NCI-H345 treated with DMSO at 0.1 percent for 48 hours (cell line): ENCODE measurements around the gene HOXB6.

Experiments used
- DNase-seq: peaks from one replicate; lab custom pipeline; 2025; ENCODE audit not compliant: unreplicated experiment; lab: John Stamatoyannopoulos, UW

Gene HOXB6

DNA sequence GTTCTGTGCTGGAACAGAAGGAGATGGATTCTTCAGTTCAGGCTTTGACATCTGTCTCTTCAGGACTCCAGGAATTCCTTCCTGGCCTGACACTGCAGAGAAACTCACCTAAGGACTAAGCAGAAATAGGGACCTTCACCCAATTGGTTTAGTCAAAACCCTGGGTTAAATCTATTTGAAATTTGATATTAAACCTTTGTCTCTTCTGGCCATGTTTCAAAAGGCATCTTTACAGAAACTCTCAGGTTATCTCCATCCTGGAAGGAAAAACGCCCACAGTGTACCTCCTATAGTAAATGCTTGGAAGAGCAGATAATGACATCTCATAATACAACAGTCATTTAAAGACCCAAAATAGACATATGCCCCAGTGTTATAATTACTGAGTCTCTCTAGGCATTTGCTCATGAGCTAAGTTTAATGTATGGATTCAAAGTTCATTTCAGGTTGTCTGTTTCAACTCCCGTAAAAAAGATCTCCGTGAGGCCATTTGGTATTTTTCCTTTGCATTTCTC, 21.0 kb downstream of the HOXB6 start:
- peak; percentile 38 for DNase-seq

DNA sequence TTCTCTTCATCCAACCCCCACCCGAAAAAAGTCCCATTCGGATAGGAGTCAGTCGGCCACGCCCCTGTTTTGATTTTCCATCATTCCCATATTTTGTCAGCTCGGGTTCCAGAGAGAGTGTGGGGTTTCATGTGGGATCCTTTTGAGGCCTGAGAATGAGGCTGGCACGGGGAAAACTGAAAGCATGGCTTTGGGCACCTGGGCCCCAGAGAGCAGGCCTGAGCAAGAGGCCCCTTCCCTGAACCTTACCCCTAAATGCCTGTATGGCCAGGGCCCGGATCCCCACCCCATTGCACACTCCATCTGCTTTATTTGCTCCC, 22.1 kb downstream of the HOXB6 start:
- DNase-seq, result no peak

DNA sequence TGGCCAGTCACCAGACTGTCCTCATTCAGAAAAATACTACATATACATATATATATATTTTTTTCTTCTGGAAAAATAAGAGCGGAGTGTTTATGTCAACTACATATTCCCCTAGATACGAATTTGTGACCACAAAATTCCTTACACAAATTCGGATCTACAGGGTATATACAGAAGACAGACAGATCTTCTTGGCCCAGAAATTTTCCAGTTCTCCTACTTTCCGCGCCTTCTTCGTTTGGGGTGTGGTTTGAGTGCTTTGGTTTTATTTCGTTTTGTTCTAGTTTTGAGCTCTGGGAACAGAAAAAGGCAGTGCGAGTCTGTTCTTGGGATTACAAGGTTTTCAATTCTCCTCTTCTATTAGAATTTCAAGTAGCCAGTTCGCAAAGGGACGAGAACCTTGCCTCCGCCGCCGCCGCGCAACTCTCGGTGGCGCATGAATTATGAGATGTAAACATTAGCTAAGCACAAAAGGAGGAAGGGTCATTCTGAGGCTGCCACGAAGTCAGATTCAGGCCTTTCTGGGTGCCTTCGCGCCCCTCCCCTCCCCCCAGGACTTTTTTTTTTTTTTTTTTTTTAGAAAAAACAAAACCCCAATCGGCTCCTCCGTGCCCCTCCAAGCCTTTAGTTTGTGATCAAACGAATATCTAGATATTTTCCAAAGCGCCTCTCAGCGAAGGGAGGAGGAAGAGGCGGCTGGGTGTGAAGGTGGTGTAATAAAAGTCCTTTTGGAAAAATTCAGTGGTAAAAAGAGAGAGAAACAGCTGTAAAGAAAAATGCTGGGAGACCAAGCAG, 24.8 kb downstream of the HOXB6 start:
- no peak for DNase-seq

DNA sequence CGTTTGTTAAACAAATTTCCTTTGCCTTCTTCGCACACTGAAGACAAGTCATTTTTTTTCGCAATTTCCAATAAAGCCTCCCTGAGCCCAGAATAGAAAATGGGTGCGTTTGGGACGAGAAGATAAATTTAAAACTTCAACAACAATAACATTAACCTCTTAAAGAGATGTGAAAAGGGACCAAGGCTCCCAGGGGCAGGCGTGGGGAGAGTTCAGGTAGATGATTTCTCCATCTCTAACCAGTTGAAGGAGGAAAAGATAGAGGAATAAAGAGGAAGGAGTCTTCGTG, 25.4 kb downstream of the HOXB6 start:
- DNase-seq, result no peak

- no peak for DNase-seq
Observed at GRCh38 chr17:48578616-48579470, 25.9 kb downstream of the HOXB6 start.

DNA sequence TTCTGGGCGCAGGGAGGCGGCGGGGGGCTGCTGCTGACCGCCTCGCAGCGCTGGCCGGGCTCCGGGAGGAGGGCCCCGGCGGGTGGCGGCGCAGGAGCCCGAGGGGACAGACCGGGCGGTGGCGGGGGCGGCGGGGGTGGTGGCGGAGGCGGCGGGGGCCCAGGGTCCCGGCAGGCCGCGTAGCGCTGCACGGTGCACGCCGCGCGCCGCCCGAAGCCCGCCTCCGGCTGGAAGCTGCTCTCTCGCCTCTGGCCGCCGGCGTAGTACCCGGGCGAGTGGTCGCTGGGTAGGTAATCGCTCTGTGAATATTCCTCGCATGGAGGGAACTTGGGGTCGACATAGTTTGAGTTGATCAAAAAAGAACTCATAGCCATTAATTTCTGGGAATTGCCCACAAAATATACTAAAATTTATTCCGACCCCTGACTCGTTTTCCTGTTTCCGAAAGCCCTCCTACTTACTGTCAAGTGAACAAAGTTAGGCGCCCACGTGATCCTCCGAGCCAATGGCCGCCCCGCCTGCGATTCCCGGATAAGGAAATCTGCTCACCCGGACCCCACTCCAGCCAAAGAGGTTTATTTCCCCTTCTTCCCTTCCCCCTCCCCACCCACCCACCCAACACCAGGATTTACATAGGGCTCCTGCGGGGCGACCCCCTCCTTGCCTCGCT, 26.7 kb downstream of the HOXB6 start, which contains the start of gene HOXB4:
Gene HOXB4 (minus strand): TSS at position 405 of the 670 bp plus-strand sequence. CDS start 31 bp downstream, at position 374.
- DNase-seq, result no peak

DNA sequence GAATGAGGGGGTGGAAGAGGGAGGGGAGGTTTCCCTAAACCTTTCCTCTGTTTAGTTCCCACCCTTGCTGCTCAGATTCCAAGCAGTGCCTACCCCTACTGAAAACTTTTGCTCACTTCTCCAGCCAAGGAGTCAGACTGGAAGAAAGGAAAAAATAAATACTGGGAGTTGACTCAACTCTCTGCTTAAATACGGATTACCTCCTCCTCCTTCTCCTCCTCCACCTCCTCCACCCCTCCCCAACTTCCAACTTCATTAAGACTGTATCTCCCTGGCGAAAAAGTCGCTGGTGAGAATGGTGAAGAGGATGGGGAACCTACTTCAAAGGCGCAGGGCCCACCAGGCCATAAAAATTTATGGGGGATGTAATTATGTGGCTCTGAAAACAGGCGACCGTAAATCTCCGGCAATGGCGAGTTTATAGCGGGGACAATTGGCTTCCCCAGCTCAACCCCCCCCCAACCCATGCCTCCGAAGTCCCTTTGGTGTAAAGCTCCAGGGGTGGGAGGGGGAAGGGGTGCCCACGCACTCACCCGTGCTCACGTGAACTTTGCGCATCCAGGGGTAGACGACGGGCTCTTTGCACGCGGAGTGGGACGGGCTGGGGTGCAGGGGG, 27.3 kb downstream of the HOXB6 start:
- no peak for DNase-seq

GRCh38 chr17:48576479-48577309, 28.1 kb downstream of the HOXB6 start:
- DNase-seq, result no peak

DNA sequence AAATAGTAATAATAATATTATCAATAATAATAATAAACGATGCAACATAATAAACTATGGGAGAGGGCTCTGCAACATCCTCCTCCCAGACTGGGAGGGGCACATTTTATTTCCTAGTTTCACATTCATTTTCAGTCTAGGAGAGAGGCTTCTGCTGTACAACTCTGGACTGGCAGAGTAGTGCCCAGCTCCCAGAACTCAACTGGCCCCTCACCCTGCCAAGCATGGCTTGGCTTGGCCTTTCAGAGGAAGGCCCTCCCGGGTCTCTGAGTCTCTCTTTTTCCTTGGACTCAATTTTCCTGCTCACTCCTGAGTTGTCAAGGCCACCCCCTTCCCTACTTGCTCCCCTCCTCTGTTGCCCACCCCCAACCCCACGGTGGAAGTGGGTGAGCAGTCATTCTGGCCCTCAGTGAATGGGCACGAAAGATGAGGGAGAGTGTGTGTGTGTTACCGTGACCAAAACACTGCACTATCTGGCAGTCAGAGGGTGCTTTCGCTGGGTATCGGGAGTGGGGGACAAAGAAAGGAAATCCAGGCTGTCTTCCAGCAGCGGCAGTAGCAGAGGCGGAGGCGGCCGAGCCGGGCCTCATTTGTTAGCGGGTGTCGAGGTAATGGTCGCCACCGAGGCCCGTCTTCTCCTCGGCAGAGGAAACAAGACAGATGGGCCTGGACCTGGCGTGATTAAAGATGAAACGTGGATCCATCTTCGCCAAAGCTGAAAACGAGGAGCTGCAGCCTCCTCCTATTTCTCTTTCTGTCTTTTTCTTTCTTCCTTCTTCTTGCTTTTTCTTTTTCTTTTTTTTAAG, 28.9 kb downstream of the HOXB6 start:
- no peak for DNase-seq

- DNase-seq, result no peak
Observed at GRCh38 chr17:48575066-48575582, 29.7 kb downstream of the HOXB6 start.

GRCh38 chr17:48574505-48575065, 30.2 kb downstream of the HOXB6 start:
- no peak for DNase-seq

DNA sequence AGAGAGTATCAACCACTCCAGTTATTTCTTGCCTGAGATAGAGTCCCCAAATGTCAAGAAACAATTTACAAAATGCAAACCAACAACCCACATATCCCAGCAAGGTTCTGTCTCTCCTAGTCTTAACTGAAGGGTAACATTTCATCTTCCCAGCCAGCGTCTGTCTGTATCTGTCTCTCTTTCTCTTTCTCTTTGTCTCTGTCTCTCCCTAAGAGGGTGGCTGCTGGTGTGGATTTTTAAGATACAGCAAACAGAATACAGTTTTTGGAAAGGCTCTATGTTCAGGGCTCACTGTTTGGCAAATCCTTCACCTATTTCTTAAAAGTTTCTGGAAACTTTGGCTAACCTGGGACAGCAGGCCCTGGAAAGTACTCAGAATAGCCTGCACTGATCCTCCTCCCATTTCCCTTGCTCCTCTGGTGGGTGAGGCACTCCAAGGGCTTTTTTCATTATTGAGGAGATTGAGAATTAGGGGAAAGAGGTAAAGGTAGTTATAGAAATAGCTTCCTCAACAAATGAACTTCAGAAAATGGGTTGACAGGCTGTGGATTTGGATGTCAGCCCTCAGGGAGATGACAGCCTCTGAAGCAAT, 32.9 kb downstream of the HOXB6 start:
- no peak for DNase-seq

DNA sequence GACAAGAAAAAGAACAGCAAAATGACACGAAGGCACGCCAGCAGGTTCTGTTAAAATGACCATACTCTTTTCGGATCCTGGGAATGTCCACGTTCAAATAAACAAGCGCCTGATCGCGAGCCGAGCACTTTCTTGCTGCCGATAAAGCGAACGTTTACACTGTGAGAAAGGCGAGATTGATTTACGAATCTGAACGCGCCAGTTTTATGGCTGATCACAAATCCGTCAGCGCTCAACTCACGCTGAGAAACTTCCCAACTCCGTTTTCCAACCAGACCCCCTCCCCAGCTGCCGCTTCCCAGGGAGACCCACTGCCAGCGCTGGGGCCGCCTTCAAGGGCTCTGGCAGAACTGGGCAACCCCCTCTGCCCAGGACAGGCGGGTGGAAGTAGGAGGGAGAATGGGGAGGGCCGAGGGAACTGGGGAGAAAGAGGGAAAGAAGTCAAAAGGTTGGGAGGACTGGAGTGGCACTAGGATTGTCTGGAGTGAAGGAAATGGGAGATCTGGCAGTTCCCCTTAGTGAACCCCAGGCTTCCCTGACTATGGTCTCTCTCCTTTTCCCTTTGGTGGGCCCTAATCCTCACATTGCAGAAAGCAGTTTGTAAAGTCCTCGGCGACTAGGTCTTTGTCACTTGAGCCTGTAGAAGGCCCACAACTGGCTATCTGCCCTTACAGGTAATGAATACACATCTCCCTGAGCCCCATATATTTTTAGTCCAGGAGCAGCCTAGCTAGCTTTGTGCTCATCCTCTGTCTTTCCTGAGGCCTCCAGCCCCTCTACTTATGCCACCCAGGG, 33.6 kb downstream of the HOXB6 start:
- no peak for DNase-seq

GRCh38 chr17:48570325-48571023, 34.3 kb downstream of the HOXB6 start:
- no peak for DNase-seq

DNA sequence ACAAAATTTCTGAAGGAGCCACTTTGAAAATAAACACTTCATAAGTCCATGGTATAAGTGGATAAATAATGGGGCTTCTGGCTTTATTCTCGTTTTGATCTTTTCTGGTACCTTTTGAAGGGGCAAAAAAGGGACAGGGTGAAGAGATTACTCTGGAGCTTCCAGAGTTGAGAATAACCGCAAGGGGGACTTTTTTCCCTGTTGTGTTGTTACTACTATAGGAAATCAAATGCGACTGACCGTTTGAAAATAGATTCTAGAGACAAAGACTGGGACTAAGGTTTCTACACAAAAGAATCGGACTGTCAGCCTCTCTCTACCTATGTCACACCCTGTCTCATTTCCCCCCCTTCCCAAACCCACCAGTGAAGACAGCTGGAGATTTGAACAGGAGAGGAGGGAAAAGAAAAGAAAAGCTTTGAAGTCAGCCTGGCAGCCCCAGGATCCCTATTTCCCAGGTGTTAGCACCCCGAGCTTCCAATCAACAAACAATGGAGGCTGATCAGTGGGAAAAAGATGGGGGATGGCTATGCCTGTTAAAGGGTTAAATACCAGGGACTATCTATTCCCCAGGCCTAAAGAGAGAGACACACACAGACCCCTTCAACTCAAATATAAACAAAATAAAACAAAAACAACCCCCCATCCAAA, 35.0 kb downstream of the HOXB6 start:
- DNase-seq, result no peak

DNA sequence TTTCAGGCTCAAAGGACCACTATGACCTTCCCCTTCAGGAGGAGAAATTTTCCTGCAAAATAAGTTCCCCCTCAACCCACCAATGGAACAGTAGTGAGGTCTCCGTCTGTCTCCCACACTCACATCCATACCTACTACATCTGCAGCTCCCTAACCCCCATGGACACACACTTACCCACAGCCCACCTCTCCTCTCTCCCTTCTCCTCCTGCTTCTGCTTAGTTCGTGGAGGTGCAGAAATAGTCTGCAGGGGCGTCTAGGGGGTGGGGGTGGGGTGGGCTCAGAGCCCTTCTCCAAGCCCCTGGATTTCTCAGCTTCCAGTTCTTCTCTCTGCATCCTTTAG, 35.6 kb downstream of the HOXB6 start:
- DNase-seq, result no peak
